Calu3 (cell line): ENCODE results near the gene SETD4. TPM values are rescaled to one million over a fixed set of nuclear protein-coding genes. Genes with fewer than 3 reads are reported as not detected.

Experiments used
- BruUV-seq: library from RNA; stranded (reverse); fragments of 400-500 nt; replicated peaks from 2 replicates; lab custom pipeline; 2021; lab: Mats Ljungman, UMichigan
- CTCF ChIA-PET: fragments of 300-600 bp; sonication (Branson Sonifier 250); formaldehyde crosslinking; loops from one replicate; lab custom pipeline; 2022; ENCODE audit warnings: antibody characterized with exemption; lab: Charles Lee
- DNase-seq: peaks from one replicate; pipeline ENCODE4 v3.0.0; 2022
- H3K27ac Mint-ChIP-seq: one replicate; pipeline ENCODE4 v1.8.0; 2022; ENCODE audit warnings: mixed read lengths; ENCODE audit not compliant: unreplicated experiment
- H3K27me3 Mint-ChIP-seq: one replicate; pipeline ENCODE4 v1.8.0; 2022; ENCODE audit warnings: mixed read lengths; ENCODE audit not compliant: unreplicated experiment
- H3K36me3 Mint-ChIP-seq: one replicate; pipeline ENCODE4 v1.8.0; 2022; ENCODE audit warnings: mild to moderate bottlenecking, moderate library complexity, mixed read lengths; ENCODE audit not compliant: insufficient read depth, unreplicated experiment
- H3K4me1 Mint-ChIP-seq: one replicate; pipeline ENCODE4 v1.8.0; 2022; ENCODE audit warnings: mild to moderate bottlenecking, low read depth, mixed read lengths; ENCODE audit not compliant: unreplicated experiment
- H3K4me3 Mint-ChIP-seq: one replicate; pipeline ENCODE4 v1.8.0; 2022; ENCODE audit warnings: mild to moderate bottlenecking, low read depth, moderate library complexity, mixed read lengths; ENCODE audit not compliant: unreplicated experiment
- H3K9me3 Mint-ChIP-seq: one replicate; pipeline ENCODE4 v1.8.0; 2022; ENCODE audit warnings: low read depth, mixed read lengths; ENCODE audit not compliant: unreplicated experiment
- CTCF ChIP-seq: fragments of 200-600 bp; IDR thresholded peaks from one replicate; pipeline ENCODE4 v1.8.0; 2022; ENCODE audit warnings: antibody characterized with exemption; ENCODE audit not compliant: unreplicated experiment
- intact Hi-C: fragments of 100-400 bp; cut with micrococcal nuclease; formaldehyde crosslinking; loops from one replicate; pipeline ENCODE4 v1.10.0; 2022; ENCODE audit not compliant: unreplicated experiment
- total RNA-seq: library from RNA; stranded (reverse); gene quantifications from 2 replicates; pipeline ENCODE4 v1.2.3, GENCODE V29; 2022

Gene SETD4
- total RNA-seq, 1 experiment from 2014 or later, result 24.7 TPM

GRCh38 chr21:36052860-36053714 is 7.2 kb downstream of the SETD4 start:
- Mint-ChIP-seq H3K27ac (no peak overlapping the region), H3K9me3 (no peaks in the 10 kb centered on the region), H3K4me3 (no peak overlapping the region), H3K36me3 (peaks cover 18% of the 10 kb centered on the region), H3K27me3 (no peaks in the 10 kb centered on the region), H3K4me1 (no peaks in the 10 kb centered on the region)
- no peak for TF ChIP-seq CTCF
- intact Hi-C loops, result no loop called here
- CTCF ChIA-PET, result interaction anchor here (0.6 kb wide), 1 partner anchor 64 kb away, joined by 5 read pairs; no protein-coding TSS in a partner anchor
- DNase-seq, result no peak
- BruUV-seq, result no TSS peak

- no TSS peak for BruUV-seq
- CTCF ChIA-PET, result no interaction called here
- intact Hi-C loops, result no loop called here
- H3K4me3 Mint-ChIP-seq, result no peak overlapping the region
- peaks cover 20% of the 10 kb centered on the region for H3K36me3 Mint-ChIP-seq
- no peaks in the 10 kb centered on the region for H3K4me1 Mint-ChIP-seq
- no peak for TF ChIP-seq CTCF
- no peak for DNase-seq
- no peak overlapping the region for H3K27ac Mint-ChIP-seq
- no peaks in the 10 kb centered on the region for H3K27me3 Mint-ChIP-seq
- H3K9me3 Mint-ChIP-seq, result no peaks in the 10 kb centered on the region
Measured at GRCh38 chr21:36048357-36048756, 12.0 kb downstream of the SETD4 start.

- TF ChIP-seq CTCF, result no peak
- H3K36me3 Mint-ChIP-seq, result peaks cover 20% of the 10 kb centered on the region
- H3K27me3 Mint-ChIP-seq, result no peaks in the 10 kb centered on the region
- no peaks in the 10 kb centered on the region for H3K9me3 Mint-ChIP-seq
- H3K4me3 Mint-ChIP-seq, result no peak overlapping the region
- H3K27ac Mint-ChIP-seq, result no peak overlapping the region
- H3K4me1 Mint-ChIP-seq, result no peaks in the 10 kb centered on the region
- no peak for DNase-seq
- CTCF ChIA-PET, result no interaction called here
- BruUV-seq, result no TSS peak
- intact Hi-C loops, result no loop called here
Measured at GRCh38 chr21:36047139-36047538, 13.2 kb downstream of the SETD4 start.

GRCh38 chr21:36045993-36046392 is 14.3 kb downstream of the SETD4 start:
- intact Hi-C loops, result no loop called here
- CTCF ChIA-PET, result no interaction called here
- BruUV-seq, result no TSS peak
- Mint-ChIP-seq H3K36me3 (peaks cover 20% of the 10 kb centered on the region), H3K4me1 (no peaks in the 10 kb centered on the region), H3K9me3 (no peaks in the 10 kb centered on the region), H3K27ac (no peak overlapping the region), H3K4me3 (no peak overlapping the region), H3K27me3 (no peaks in the 10 kb centered on the region)
- no peak for DNase-seq
- TF ChIP-seq CTCF, result no peak
